Esophagus muscularis mucosa (tissue), 4 donors: ENCODE data around the gene GMPR. TPM values are rescaled to one million over a fixed set of nuclear protein-coding genes. Genes with fewer than 3 reads are reported as not detected.
A peak's percentile ranks its signal among the peaks of the same experiment; 100 is the strongest.

Experiments
- DNase-seq: peaks from one replicate; pipeline ENCODE4 v3.0.0-alpha.2; 2017; ENCODE audit errors: extremely low spot score
- H3K27ac ChIP-seq, 4 donors: fragments of 200-600 bp; sonication (generic); replicated peaks in 1 of 4; 1 replicate in 3 of 4; 2 replicates in 1 of 4; pipeline ENCODE4 v1.5.1; 2016 to 2019; ENCODE audit warnings: mild to moderate bottlenecking in 1 of 4
- H3K27me3 ChIP-seq, 4 donors: fragments of 200-600 bp; sonication (generic); one replicate each; pipeline versions ENCODE4 v1.5.1 to v1.6.0; 2016 to 2019
- H3K36me3 ChIP-seq, 4 donors: fragments of 200-600 bp; sonication (generic); one replicate each; pipeline ENCODE4 v1.5.1; 2016 to 2019
- H3K4me1 ChIP-seq, 4 donors: fragments of 200-600 bp; sonication (generic); one replicate each; pipeline ENCODE4 v1.5.1; 2016 to 2019
- H3K4me3 ChIP-seq, 4 donors: fragments of 200-600 bp; sonication (generic); 1 replicate in 2 of 4; 2 replicates in 2 of 4; pipeline ENCODE4 v1.5.1; 2016 to 2019; ENCODE audit warnings: mild to moderate bottlenecking in 4 of 4, moderate library complexity in 1 of 4
- H3K9me3 ChIP-seq, 4 donors: fragments of 200-600 bp; sonication (generic); 1 replicate in 3 of 4; 2 replicates in 1 of 4; pipeline ENCODE4 v1.5.1; 2016 to 2019
- EP300 ChIP-seq: sonication (generic); formaldehyde crosslinking; IDR thresholded peaks from one replicate; pipeline ENCODE4 v1.6.1; 2017; ENCODE audit warnings: antibody characterized with exemption
- POLR2A ChIP-seq: fragments of 450-650 bp; IDR thresholded peaks from one replicate; pipeline ENCODE4 v1.6.1; 2017; ENCODE audit warnings: antibody characterized with exemption, moderate library complexity, mild to moderate bottlenecking, low read depth
- POLR2AphosphoS5 ChIP-seq, 2 donors: sonication (generic); formaldehyde crosslinking; IDR thresholded peaks; one replicate each; pipeline ENCODE4 v1.6.1; 2017; ENCODE audit warnings: antibody characterized with exemption in 2 of 2
- WGBS: methylation state at CpG from one replicate; pipeline ENCODE4 v1.1.5; 2018; 5-methylcytosine and 5-hydroxymethylcytosine counted together
- intact Hi-C: fragments of 100-400 bp; cut with DNase I; formaldehyde crosslinking; loops from one replicate; pipeline ENCODE4 v1.15.1; 2023
- total RNA-seq, 4 donors: library from RNA; depleted of rRNA; stranded (reverse); fragments of >200 nt; gene quantifications; one replicate each; pipeline versions ENCODE4 v1.1.0 to v1.2.1, GENCODE V29; 2016
- TF ChIP-seq, protein P1 (sequence below), 3 experiments: fragments of 200-600 bp in 2 of 3; fragments of 450-650 bp in 1 of 3; sonication (generic) in 2 of 3; IDR thresholded peaks; one replicate each; pipeline ENCODE4 v1.5.1; 2017 to 2019; ENCODE audit warnings: antibody characterized with exemption in 3 of 3, mild to moderate bottlenecking in 2 of 3, moderate library complexity in 1 of 3

The GMPR gene
- total RNA-seq, 4 donors from 2014 or later, result 32.8 to 69.7 (median 52.0) TPM

- intact Hi-C loops, result no loop called here
- Histone ChIP-seq H3K27ac (no peak overlapping the region), H3K4me3 (no peak overlapping the region), H3K4me1 (peaks cover 10 to 14% (median 12%) of the 10 kb centered on the region in 4 donors), H3K9me3 (no peaks in the 10 kb centered on the region), H3K27me3 (no peaks in the 10 kb centered on the region), H3K36me3 (peaks cover 0 to 21% (median 15%) of the 10 kb centered on the region in 4 donors)
- TF ChIP-seq POLR2AphosphoS5 (IDR thresholded peaks at IDR 0.05) (no peak), EP300 (no peak), POLR2A (no peak)
- TF ChIP-seq, protein P1, sequence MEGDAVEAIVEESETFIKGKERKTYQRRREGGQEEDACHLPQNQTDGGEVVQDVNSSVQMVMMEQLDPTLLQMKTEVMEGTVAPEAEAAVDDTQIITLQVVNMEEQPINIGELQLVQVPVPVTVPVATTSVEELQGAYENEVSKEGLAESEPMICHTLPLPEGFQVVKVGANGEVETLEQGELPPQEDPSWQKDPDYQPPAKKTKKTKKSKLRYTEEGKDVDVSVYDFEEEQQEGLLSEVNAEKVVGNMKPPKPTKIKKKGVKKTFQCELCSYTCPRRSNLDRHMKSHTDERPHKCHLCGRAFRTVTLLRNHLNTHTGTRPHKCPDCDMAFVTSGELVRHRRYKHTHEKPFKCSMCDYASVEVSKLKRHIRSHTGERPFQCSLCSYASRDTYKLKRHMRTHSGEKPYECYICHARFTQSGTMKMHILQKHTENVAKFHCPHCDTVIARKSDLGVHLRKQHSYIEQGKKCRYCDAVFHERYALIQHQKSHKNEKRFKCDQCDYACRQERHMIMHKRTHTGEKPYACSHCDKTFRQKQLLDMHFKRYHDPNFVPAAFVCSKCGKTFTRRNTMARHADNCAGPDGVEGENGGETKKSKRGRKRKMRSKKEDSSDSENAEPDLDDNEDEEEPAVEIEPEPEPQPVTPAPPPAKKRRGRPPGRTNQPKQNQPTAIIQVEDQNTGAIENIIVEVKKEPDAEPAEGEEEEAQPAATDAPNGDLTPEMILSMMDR (IDR thresholded peaks at IDR 0.05), result no peak
- 90% methylated on average over 5 of the region's 5 CpGs for WGBS
- no peak for DNase-seq
Measured at GRCh38 chr6:16270178-16270794, 31.9 kb downstream of the GMPR start.

DNA sequence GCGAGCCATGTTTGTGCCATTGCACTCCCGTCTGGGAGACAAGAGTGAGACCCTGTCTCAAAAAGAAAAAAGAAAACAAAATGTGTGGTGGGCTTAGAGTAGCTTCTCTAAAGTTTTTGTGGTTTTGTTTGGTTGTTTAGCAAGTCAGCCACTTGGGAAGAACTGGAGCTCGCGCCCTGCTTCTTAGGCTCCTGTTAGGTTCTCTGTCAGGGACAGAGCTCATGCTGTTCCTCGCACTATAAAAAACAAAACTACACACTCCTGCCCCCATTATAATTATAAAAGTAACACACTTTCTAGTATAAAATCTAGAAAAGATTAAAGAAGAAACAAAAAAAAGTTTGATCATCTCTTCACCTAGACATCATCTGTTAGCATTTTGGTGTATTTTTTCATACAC is 33.0 kb downstream of the GMPR start:
- Histone ChIP-seq H3K9me3 (no peaks in the 10 kb centered on the region), H3K4me3 (no peak overlapping the region), H3K36me3 (peaks cover 0 to 14% (median 9%) of the 10 kb centered on the region in 4 donors), H3K27ac (no peak overlapping the region), H3K4me1 (peaks cover 10 to 15% (median 13%) of the 10 kb centered on the region in 4 donors), H3K27me3 (no peaks in the 10 kb centered on the region)
- intact Hi-C loops, result no loop called here
- DNase-seq, result no peak
- WGBS, result 97% methylated on average over 5 of the region's 5 CpGs
- no peak for TF ChIP-seq EP300
- TF ChIP-seq, protein P1 (IDR thresholded peaks at IDR 0.05), result no peak
- no peak for TF ChIP-seq POLR2A
- TF ChIP-seq POLR2AphosphoS5 (IDR thresholded peaks at IDR 0.05), result no peak

GRCh38 chr6:16272201-16272600 is 33.8 kb downstream of the GMPR start:
- no peaks in the 10 kb centered on the region for H3K27me3 ChIP-seq
- intact Hi-C loops, result no loop called here
- no peak overlapping the region for H3K4me3 ChIP-seq
- TF ChIP-seq EP300 (no peak), POLR2A (no peak), POLR2AphosphoS5 (IDR thresholded peaks at IDR 0.05) (no peak)
- TF ChIP-seq, protein P1 (IDR thresholded peaks at IDR 0.05), result no peak
- 74% methylated on average over 1 of the region's 1 CpG for WGBS
- peaks cover 0 to 14% (median 6%) of the 10 kb centered on the region in 4 donors for H3K36me3 ChIP-seq
- DNase-seq, result no peak
- H3K27ac ChIP-seq, result no peak overlapping the region
- peaks cover 15 to 22% (median 20%) of the 10 kb centered on the region in 4 donors for H3K4me1 ChIP-seq
- no peaks in the 10 kb centered on the region for H3K9me3 ChIP-seq

GRCh38 chr6:16273256-16273655 is 34.9 kb downstream of the GMPR start:
- intact Hi-C loops, result no loop called here
- Histone ChIP-seq H3K4me1 (peaks cover 25 to 33% (median 28%) of the 10 kb centered on the region in 4 donors), H3K27ac (peak overlapping the region in 1 of 4 donors; percentile 40), H3K27me3 (no peaks in the 10 kb centered on the region), H3K9me3 (no peaks in the 10 kb centered on the region), H3K36me3 (peaks cover 0 to 15% (median 5%) of the 10 kb centered on the region in 4 donors), H3K4me3 (no peak overlapping the region)
- DNase-seq, result no peak
- 20% methylated on average over 1 of the region's 1 CpG for WGBS
- TF ChIP-seq EP300, result no peak
- no peak for TF ChIP-seq POLR2AphosphoS5 (IDR thresholded peaks at IDR 0.05)
- TF ChIP-seq, protein P1 (IDR thresholded peaks at IDR 0.05), result no peak
- TF ChIP-seq POLR2A, result no peak

DNA sequence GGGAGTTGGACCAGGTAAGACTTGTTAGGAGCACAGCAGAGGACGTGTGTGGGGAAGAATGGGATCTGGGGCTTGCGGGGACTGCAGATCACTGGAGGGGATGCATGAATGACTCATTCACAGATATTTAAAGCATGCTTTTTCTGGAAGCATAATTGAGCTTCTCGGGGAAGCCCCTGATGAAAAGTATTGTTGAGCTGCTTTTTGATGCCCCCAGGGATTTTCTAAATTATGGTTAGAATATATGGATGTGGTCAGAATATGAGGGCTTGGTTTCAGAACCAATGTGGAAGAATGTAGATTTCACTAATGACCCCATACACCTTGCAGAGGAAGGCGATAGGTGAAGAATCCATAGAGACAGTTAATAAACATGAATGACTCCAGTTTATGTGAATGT is 36.1 kb downstream of the GMPR start:
- no peak for TF ChIP-seq POLR2AphosphoS5 (IDR thresholded peaks at IDR 0.05)
- no peaks in the 10 kb centered on the region for H3K9me3 ChIP-seq
- H3K27me3 ChIP-seq, result no peaks in the 10 kb centered on the region
- no peak overlapping the region for H3K27ac ChIP-seq
- H3K4me3 ChIP-seq, result no peak overlapping the region
- peaks cover 27 to 34% (median 33%) of the 10 kb centered on the region in 4 donors for H3K4me1 ChIP-seq
- H3K36me3 ChIP-seq, result peaks cover 7 to 25% (median 14%) of the 10 kb centered on the region in 4 donors
- DNase-seq, result no peak
- intact Hi-C loops, result no loop called here
- 85% methylated on average over 4 of the region's 4 CpGs for WGBS
